Kidney tubule cell (primary cell): ENCODE results near the gene MAMDC4.
"Not testable (repeated sequence)": the region's sequence is repeated elsewhere in the genome, so short reads cannot be mapped to it uniquely, and the experiment has no call there.

ENCODE experiments used
- DNase-seq: peaks from one replicate; pipeline ENCODE4 v3.0.0-alpha.2; 2018; ENCODE audit warnings: low spot score

MAMDC4 gene

GRCh38 chr9:136851941-136852663 is at the start of gene MAMDC4:
Gene MAMDC4 (plus strand): TSS chr9:136852346. CDS start chr9:136852417, 71 bp downstream.
- no peak for DNase-seq

GRCh38 chr9:136803009-136803550 is 49.1 kb upstream of the MAMDC4 start:
- not testable (repeated sequence) for DNase-seq

- no peak for DNase-seq
Observed at GRCh38 chr9:136803551-136804508, 48.3 kb upstream of the MAMDC4 start.

GRCh38 chr9:136804509-136805206 is 47.5 kb upstream of the MAMDC4 start:
- DNase-seq = no peak

- no peak for DNase-seq
Observed at GRCh38 chr9:136805207-136805740, 46.9 kb upstream of the MAMDC4 start.

GRCh38 chr9:136806067-136806466 is 46.1 kb upstream of the MAMDC4 start:
- DNase-seq = no peak

GRCh38 chr9:136806631-136807201 is 45.4 kb upstream of the MAMDC4 start:
- no peak for DNase-seq

- DNase-seq = peak; percentile 83
Observed at GRCh38 chr9:136807281-136808074, 44.7 kb upstream of the MAMDC4 start, which contains the start of gene RABL6. Gene RABL6 (plus strand): TSS chr9:136807948. CDS start chr9:136808197, 249 bp downstream.

GRCh38 chr9:136808075-136808805 is 43.9 kb upstream of the MAMDC4 start:
- DNase-seq = peak; percentile 47

- peak; percentile 45 for DNase-seq
Observed at GRCh38 chr9:136808806-136809158, 43.4 kb upstream of the MAMDC4 start.

GRCh38 chr9:136814725-136815421 is 37.3 kb upstream of the MAMDC4 start:
- no peak for DNase-seq

GRCh38 chr9:136815422-136815782 is 36.7 kb upstream of the MAMDC4 start:
- DNase-seq = no peak

- DNase-seq = no peak
Observed at GRCh38 chr9:136820971-136821825, 30.9 kb upstream of the MAMDC4 start.

GRCh38 chr9:136821826-136822544 is 30.2 kb upstream of the MAMDC4 start:
- no peak for DNase-seq

- no peak for DNase-seq
Observed at GRCh38 chr9:136823136-136824046, 28.8 kb upstream of the MAMDC4 start.

- DNase-seq = no peak
Observed at GRCh38 chr9:136824496-136825225, 27.5 kb upstream of the MAMDC4 start.
